HCT116 (cell line): ENCODE results near the gene TAP1. TPM values are rescaled to one million over a fixed set of nuclear protein-coding genes. Genes with fewer than 3 reads are reported as not detected.

Experiments used
- ATAC-seq: fragments of 200-7000 bp; cut with Tn5 transposase; 2 replicates; pipeline ENCODE4 v1.9.1; 2020; ENCODE audit warnings: mild to moderate bottlenecking, moderate library complexity
- BruUV-seq: library from RNA; stranded (reverse); fragments of 400-500 nt; replicated peaks from 2 replicates; lab custom pipeline; 2021; lab: Mats Ljungman, UMichigan
- CTCF ChIA-PET: fragments of 300-600 bp; sonication (Branson Sonifier 250); formaldehyde crosslinking; loops from one replicate; lab custom pipeline; 2021; ENCODE audit warnings: antibody characterized with exemption; lab: Charles Lee
- POLR2A ChIA-PET: fragments of 300-600, 350-600 bp; sonication (Branson Sonifier 250); formaldehyde crosslinking; loops from one replicate; lab custom pipeline; 2021; ENCODE audit warnings: antibody characterized with exemption; lab: Charles Lee
- RAD21 ChIA-PET, 2 experiments: fragments of 300-600 bp; sonication (Branson Sonifier 250); formaldehyde crosslinking; loops; one replicate each; lab custom pipeline; 2023; ENCODE audit warnings: low total read pairs in 2 of 2; ENCODE audit not compliant: uncharacterized antibody in 2 of 2, unreplicated experiment in 2 of 2, low non-redundant PET in 1 of 2; lab: Charles Lee
- DNase-seq: peaks from one replicate; pipeline ENCODE4 v3.0.0-alpha.2; 2010; ENCODE audit warnings: low read depth, low spot score
- H2AFZ ChIP-seq: fragments of 200-600 bp; shearing (Covaris generic), sonication (generic); 2 replicates; pipeline ENCODE4 v1.6.1; 2017; ENCODE audit warnings: low read depth, mixed run types, mixed read lengths, antibody characterized with exemption, low read length; ENCODE audit not compliant: poor library complexity, severe bottlenecking
- H3K27ac ChIP-seq: 2 replicates; pipeline ENCODE4 v1.5.1; 2012; ENCODE audit warnings: low read depth, low read length
- H3K27me3 ChIP-seq: fragments of 200-600 bp; sonication (generic); 2 replicates; pipeline ENCODE4 v1.6.1; 2016; ENCODE audit warnings: mixed run types, low read length, mixed read lengths; ENCODE audit not compliant: insufficient read depth
- H3K36me3 ChIP-seq, 2 experiments: fragments of 200-500 bp in 1 of 2; fragments of 200-600 bp in 1 of 2; sonication (Bioruptor generic) in 1 of 2; sonication (generic) in 1 of 2; 2 replicates each; pipeline versions ENCODE4 v1.5.1 to v1.6.1; 2014 to 2016; ENCODE audit warnings: low read length in 2 of 2, inconsistent platforms in 1 of 2, mixed read lengths in 1 of 2, mixed run types in 1 of 2; ENCODE audit not compliant: insufficient read depth in 2 of 2, control insufficient read depth in 1 of 2
- H3K4me1 ChIP-seq, 2 experiments: fragments of 200-600 bp in 1 of 2; sonication (generic) in 1 of 2; 2 replicates each; pipeline versions ENCODE4 v1.5.1 to v1.6.1; 2012 to 2017; ENCODE audit warnings: low read length in 2 of 2, inconsistent platforms in 1 of 2, mild to moderate bottlenecking in 1 of 2, mixed read lengths in 1 of 2, mixed run types in 1 of 2, moderate library complexity in 1 of 2; ENCODE audit not compliant: insufficient read depth in 2 of 2, control insufficient read depth in 1 of 2
- H3K4me2 ChIP-seq: fragments of 200-600 bp; sonication (generic); 2 replicates; pipeline ENCODE4 v1.6.1; 2017; ENCODE audit warnings: mixed run types, low read length, mixed read lengths
- H3K4me3 ChIP-seq, 2 experiments: fragments of 200-600 bp in 1 of 2; sonication (generic) in 1 of 2; replicated peaks in 1 of 2; 2 replicates each; pipeline ENCODE4 v1.5.1; 2011 to 2016; ENCODE audit warnings: low read length in 2 of 2, control low read depth in 1 of 2, low read depth in 1 of 2, mild to moderate bottlenecking in 1 of 2, mixed read lengths in 1 of 2, mixed run types in 1 of 2
- H3K79me2 ChIP-seq: fragments of 200-600 bp; sonication (generic); 2 replicates; pipeline ENCODE4 v1.6.1; 2017; ENCODE audit warnings: mild to moderate bottlenecking, mixed run types, low read length, moderate library complexity, mixed read lengths; ENCODE audit not compliant: insufficient read depth
- H3K9ac ChIP-seq: fragments of 200-600 bp; sonication (generic); 2 replicates; pipeline ENCODE4 v1.6.1; 2016; ENCODE audit warnings: low read length, mixed read lengths
- H3K9me2 ChIP-seq: fragments of 200-600 bp; sonication (generic), shearing (Covaris generic); 2 replicates; pipeline ENCODE4 v1.6.1; 2017; ENCODE audit warnings: mixed run types, mild to moderate bottlenecking, moderate library complexity; ENCODE audit not compliant: insufficient read depth
- H3K9me3 ChIP-seq, 2 experiments: fragments of 200-500 bp in 1 of 2; fragments of 200-600 bp in 1 of 2; sonication (Bioruptor generic) in 1 of 2; sonication (generic) in 1 of 2; 2 replicates each; pipeline ENCODE4 v1.6.1; 2014 to 2017; ENCODE audit warnings: low read length in 2 of 2, mixed read lengths in 2 of 2, inconsistent platforms in 1 of 2, low read depth in 1 of 2, mild to moderate bottlenecking in 1 of 2, mixed run types in 1 of 2, moderate library complexity in 1 of 2; ENCODE audit not compliant: control insufficient read depth in 1 of 2, insufficient read depth in 1 of 2
- H4K20me1 ChIP-seq: fragments of 200-600 bp; sonication (generic), shearing (Covaris generic); 2 replicates; pipeline ENCODE4 v1.6.1; 2017; ENCODE audit warnings: mixed run types, mild to moderate bottlenecking, moderate library complexity; ENCODE audit not compliant: insufficient read depth
- CBX3 ChIP-seq: IDR thresholded peaks from 2 replicates; pipeline ENCODE4 v1.6.1; 2012; ENCODE audit warnings: low read depth
- CEBPB ChIP-seq: IDR thresholded peaks from 2 replicates; pipeline ENCODE4 v1.6.1; 2012; ENCODE audit warnings: low read depth
- EGR1 ChIP-seq: IDR thresholded peaks from 2 replicates; pipeline ENCODE4 v1.6.1; 2012; ENCODE audit warnings: low read depth
- ELF1 ChIP-seq: IDR thresholded peaks from 2 replicates; pipeline ENCODE4 v1.6.1; 2012; ENCODE audit warnings: low read depth, borderline replicate concordance
- EZH2 ChIP-seq: fragments of 200-600 bp; sonication (generic); IDR thresholded peaks from 2 replicates; pipeline ENCODE4 v1.6.1; 2017; ENCODE audit warnings: antibody characterized with exemption, mixed run types
- EZH2phosphoT487 ChIP-seq: fragments of 200-600 bp; IDR thresholded peaks from 2 replicates; pipeline ENCODE4 v1.6.1; 2018; ENCODE audit warnings: antibody characterized with exemption, borderline replicate concordance
- FOSL1 ChIP-seq: IDR thresholded peaks from 2 replicates; pipeline ENCODE4 v1.6.1; 2012; ENCODE audit warnings: low read depth
- JUND ChIP-seq: IDR thresholded peaks from 2 replicates; pipeline ENCODE4 v1.6.1; 2012
- POLR2A ChIP-seq: IDR thresholded peaks from 2 replicates; pipeline ENCODE4 v1.7.0; 2011; ENCODE audit warnings: borderline replicate concordance; ENCODE audit not compliant: insufficient read depth, insufficient read length; ENCODE audit errors: extremely low read depth
- RAD21 ChIP-seq: IDR thresholded peaks from 2 replicates; pipeline ENCODE4 v1.6.1; 2012; ENCODE audit warnings: low read depth, mild to moderate bottlenecking
- SP1 ChIP-seq: IDR thresholded peaks from 2 replicates; pipeline ENCODE4 v1.6.1; 2012; ENCODE audit warnings: low read depth
- SRF ChIP-seq: IDR thresholded peaks from 2 replicates; pipeline ENCODE4 v1.6.1; 2012; ENCODE audit warnings: low read depth
- TCF7L2 ChIP-seq: IDR thresholded peaks from 2 replicates; pipeline ENCODE4 v1.7.0; 2011; ENCODE audit warnings: borderline replicate concordance, inconsistent platforms; ENCODE audit not compliant: insufficient read depth, insufficient read length; ENCODE audit errors: extremely low read depth
- intact Hi-C: fragments of 100-400 bp; cut with micrococcal nuclease; formaldehyde crosslinking; loops from 2 replicates; pipeline ENCODE4 v1.10.0; 2022
- total RNA-seq: library from RNA; stranded (reverse); gene quantifications from one replicate; pipeline ENCODE4 v1.2.1, GENCODE V29; 2021; ENCODE audit not compliant: unreplicated experiment
- TF ChIP-seq, protein P1 (sequence below): IDR thresholded peaks from 2 replicates; pipeline ENCODE4 v1.6.1; 2011; ENCODE audit warnings: mild to moderate bottlenecking, low read length, moderate library complexity; ENCODE audit not compliant: insufficient replicate concordance; ENCODE audit errors: extremely low read depth
- TF ChIP-seq, protein P2 (sequence below), 3 experiments: fragments of 200-600 bp in 1 of 3; sonication (generic) in 1 of 3; IDR thresholded peaks in 2 of 3; conservative IDR thresholded peaks in 1 of 3; 2 replicates each; pipeline ENCODE4 v1.5.1; 2012 to 2017; ENCODE audit warnings: low read depth in 2 of 3, low read length in 2 of 3, antibody characterized with exemption in 1 of 3, borderline replicate concordance in 1 of 3, control low read depth in 1 of 3, mild to moderate bottlenecking in 1 of 3, mixed read lengths in 1 of 3, mixed run types in 1 of 3, moderate library complexity in 1 of 3; ENCODE audit not compliant: insufficient read depth in 1 of 3
- TF ChIP-seq, protein P3 (sequence below): IDR thresholded peaks from 2 replicates; pipeline ENCODE4 v1.6.1; 2012; ENCODE audit warnings: low read depth
- TF ChIP-seq, protein P4 (sequence below): IDR thresholded peaks from 2 replicates; pipeline ENCODE4 v1.6.1; 2012
- TF ChIP-seq, protein P5 (sequence below): IDR thresholded peaks from 2 replicates; pipeline ENCODE4 v1.6.1; 2012

The TAP1 gene
- total RNA-seq, 1 experiment from 2014 or later = 32.2 TPM

DNA sequence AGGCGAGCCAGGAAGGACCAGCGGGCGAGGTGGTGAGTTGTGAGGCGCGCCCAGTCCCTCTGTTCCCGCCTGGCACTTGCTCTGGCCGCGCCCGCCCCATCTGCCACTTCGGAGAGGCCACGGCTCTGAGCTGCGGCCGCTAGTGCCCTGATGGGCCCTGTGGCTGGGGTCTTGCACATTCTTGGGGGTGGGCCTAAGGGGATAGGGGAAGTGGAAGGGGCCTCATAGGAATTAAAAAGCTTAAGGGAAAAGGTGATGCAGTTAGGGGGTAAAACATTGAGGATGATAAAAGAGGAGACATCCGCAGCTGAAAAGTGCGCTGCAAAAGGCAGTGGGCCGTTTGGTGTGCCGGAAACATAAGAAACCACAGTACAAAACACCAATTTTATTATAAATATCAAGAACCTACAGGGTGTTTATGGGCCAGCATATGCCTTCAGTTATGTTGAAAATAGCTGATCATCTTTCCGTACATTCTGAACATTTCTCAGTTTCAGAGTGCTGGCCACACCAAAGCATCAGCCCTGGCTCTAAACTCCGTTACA, 8.6 kb downstream of the TAP1 start:
- CTCF ChIA-PET = interaction anchor here (0.6 to 2.4 kb wide), 4 partner anchors 8 to 444 kb away, joined by 3 to 13 read pairs (median 8); partner anchors contain the start of genes PFDN6, PSMB9, TAP1 and WDR46
- no peaks in the 10 kb centered on the region for H3K9me3 ChIP-seq
- no peaks in the 10 kb centered on the region for H4K20me1 ChIP-seq
- H3K4me2 ChIP-seq = peak overlapping the region; percentile 68
- POLR2A ChIA-PET = interaction anchor here (0.9 to 2.2 kb wide), 3 partner anchors 9 to 127 kb away, joined by 3 to 12 read pairs (median 4); partner anchors contain the start of genes PSMB9 and TAP1
- RAD21 ChIA-PET = no interaction called here
- TF ChIP-seq, protein P1, sequence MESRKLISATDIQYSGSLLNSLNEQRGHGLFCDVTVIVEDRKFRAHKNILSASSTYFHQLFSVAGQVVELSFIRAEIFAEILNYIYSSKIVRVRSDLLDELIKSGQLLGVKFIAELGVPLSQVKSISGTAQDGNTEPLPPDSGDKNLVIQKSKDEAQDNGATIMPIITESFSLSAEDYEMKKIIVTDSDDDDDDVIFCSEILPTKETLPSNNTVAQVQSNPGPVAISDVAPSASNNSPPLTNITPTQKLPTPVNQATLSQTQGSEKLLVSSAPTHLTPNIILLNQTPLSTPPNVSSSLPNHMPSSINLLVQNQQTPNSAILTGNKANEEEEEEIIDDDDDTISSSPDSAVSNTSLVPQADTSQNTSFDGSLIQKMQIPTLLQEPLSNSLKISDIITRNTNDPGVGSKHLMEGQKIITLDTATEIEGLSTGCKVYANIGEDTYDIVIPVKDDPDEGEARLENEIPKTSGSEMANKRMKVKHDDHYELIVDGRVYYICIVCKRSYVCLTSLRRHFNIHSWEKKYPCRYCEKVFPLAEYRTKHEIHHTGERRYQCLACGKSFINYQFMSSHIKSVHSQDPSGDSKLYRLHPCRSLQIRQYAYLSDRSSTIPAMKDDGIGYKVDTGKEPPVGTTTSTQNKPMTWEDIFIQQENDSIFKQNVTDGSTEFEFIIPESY = no peak
- TF ChIP-seq, protein P2, sequence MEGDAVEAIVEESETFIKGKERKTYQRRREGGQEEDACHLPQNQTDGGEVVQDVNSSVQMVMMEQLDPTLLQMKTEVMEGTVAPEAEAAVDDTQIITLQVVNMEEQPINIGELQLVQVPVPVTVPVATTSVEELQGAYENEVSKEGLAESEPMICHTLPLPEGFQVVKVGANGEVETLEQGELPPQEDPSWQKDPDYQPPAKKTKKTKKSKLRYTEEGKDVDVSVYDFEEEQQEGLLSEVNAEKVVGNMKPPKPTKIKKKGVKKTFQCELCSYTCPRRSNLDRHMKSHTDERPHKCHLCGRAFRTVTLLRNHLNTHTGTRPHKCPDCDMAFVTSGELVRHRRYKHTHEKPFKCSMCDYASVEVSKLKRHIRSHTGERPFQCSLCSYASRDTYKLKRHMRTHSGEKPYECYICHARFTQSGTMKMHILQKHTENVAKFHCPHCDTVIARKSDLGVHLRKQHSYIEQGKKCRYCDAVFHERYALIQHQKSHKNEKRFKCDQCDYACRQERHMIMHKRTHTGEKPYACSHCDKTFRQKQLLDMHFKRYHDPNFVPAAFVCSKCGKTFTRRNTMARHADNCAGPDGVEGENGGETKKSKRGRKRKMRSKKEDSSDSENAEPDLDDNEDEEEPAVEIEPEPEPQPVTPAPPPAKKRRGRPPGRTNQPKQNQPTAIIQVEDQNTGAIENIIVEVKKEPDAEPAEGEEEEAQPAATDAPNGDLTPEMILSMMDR (IDR thresholded peaks at IDR 0.05 in 2 of 3, conservative IDR thresholded peaks at IDR 0.05 in 1 of 3; ENCODE audit: borderline replicate concordance in 1 of 3, insufficient read depth in 1 of 3, low read depth in 2 of 3, low read length in 2 of 3) = no peak
- TF ChIP-seq, protein P3, sequence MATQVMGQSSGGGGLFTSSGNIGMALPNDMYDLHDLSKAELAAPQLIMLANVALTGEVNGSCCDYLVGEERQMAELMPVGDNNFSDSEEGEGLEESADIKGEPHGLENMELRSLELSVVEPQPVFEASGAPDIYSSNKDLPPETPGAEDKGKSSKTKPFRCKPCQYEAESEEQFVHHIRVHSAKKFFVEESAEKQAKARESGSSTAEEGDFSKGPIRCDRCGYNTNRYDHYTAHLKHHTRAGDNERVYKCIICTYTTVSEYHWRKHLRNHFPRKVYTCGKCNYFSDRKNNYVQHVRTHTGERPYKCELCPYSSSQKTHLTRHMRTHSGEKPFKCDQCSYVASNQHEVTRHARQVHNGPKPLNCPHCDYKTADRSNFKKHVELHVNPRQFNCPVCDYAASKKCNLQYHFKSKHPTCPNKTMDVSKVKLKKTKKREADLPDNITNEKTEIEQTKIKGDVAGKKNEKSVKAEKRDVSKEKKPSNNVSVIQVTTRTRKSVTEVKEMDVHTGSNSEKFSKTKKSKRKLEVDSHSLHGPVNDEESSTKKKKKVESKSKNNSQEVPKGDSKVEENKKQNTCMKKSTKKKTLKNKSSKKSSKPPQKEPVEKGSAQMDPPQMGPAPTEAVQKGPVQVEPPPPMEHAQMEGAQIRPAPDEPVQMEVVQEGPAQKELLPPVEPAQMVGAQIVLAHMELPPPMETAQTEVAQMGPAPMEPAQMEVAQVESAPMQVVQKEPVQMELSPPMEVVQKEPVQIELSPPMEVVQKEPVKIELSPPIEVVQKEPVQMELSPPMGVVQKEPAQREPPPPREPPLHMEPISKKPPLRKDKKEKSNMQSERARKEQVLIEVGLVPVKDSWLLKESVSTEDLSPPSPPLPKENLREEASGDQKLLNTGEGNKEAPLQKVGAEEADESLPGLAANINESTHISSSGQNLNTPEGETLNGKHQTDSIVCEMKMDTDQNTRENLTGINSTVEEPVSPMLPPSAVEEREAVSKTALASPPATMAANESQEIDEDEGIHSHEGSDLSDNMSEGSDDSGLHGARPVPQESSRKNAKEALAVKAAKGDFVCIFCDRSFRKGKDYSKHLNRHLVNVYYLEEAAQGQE = no peak
- no peak for TF ChIP-seq TCF7L2
- TF ChIP-seq, protein P4, sequence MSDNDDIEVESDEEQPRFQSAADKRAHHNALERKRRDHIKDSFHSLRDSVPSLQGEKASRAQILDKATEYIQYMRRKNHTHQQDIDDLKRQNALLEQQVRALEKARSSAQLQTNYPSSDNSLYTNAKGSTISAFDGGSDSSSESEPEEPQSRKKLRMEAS = no peak
- TF ChIP-seq POLR2A = no peak
- TF ChIP-seq SRF = no peak
- TF ChIP-seq CBX3 = no peak
- no peak for TF ChIP-seq EZH2
- TF ChIP-seq JUND = no peak
- no peak for TF ChIP-seq EZH2phosphoT487
- TF ChIP-seq CEBPB = no peak
- TF ChIP-seq SP1 = no peak
- no peak for TF ChIP-seq ELF1
- TF ChIP-seq RAD21 = no peak
- TF ChIP-seq, protein P5, sequence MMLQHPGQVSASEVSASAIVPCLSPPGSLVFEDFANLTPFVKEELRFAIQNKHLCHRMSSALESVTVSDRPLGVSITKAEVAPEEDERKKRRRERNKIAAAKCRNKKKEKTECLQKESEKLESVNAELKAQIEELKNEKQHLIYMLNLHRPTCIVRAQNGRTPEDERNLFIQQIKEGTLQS = no peak
- no peak for TF ChIP-seq EGR1
- TF ChIP-seq FOSL1 = no peak
- no peaks in the 10 kb centered on the region; a peak in 1 of 4 replicates for H3K36me3 ChIP-seq
- H3K27me3 ChIP-seq = no peaks in the 10 kb centered on the region
- no peaks in the 10 kb centered on the region for H3K9me2 ChIP-seq
- intact Hi-C loops = no loop called here
- no peaks in the 10 kb centered on the region for H3K79me2 ChIP-seq
- no TSS peak for BruUV-seq
- peak overlapping the region; percentile 33; the same call in 1 of the 2 replicates for H3K27ac ChIP-seq
- no peak for DNase-seq
- peaks cover 6 to 14% of the 10 kb centered on the region in 2 experiments; a peak in 3 of 4 replicates for H3K4me1 ChIP-seq
- no peak for ATAC-seq
- H2AFZ ChIP-seq = no peak overlapping the region
- peak overlapping the region; percentile 5 to 22; a peak in 1 of 4 replicates for H3K4me3 ChIP-seq
- H3K9ac ChIP-seq = peak overlapping the region; percentile 47
